Heart right ventricle (tissue), 16 donors: Measurements from ENCODE around the gene HECTD2. TPM values are rescaled to one million over a fixed set of nuclear protein-coding genes. Genes with fewer than 3 reads are reported as not detected.

ENCODE experiments used
- ATAC-seq, 8 donors: fragments of 200-7000 bp; cut with Tn5 transposase; one replicate each; pipeline ENCODE4 v1.9.1; 2020; ENCODE audit warnings: mild to moderate bottlenecking in 8 of 8, moderate library complexity in 8 of 8, moderate number of reproducible peaks in 1 of 8
- DNase-seq, 2 donors: peaks; one replicate each; pipeline ENCODE4 v3.0.0-alpha.2; 2020
- H3K27ac ChIP-seq, 10 donors: fragments of 200-600 bp; sonication (generic) in 2 of 10; one replicate each; pipeline versions ENCODE4 v1.5.0 to v1.8.0; 2020 to 2022; ENCODE audit warnings: mild to moderate bottlenecking in 3 of 10
- H3K27me3 ChIP-seq, 7 donors: fragments of 200-600 bp; one replicate each; pipeline ENCODE4 v1.8.0; 2021 to 2022; ENCODE audit warnings: mild to moderate bottlenecking in 2 of 7
- H3K36me3 ChIP-seq, 9 donors: fragments of 200-600 bp; sonication (generic) in 1 of 9; one replicate each; pipeline versions ENCODE4 v1.5.0 to v1.8.0; 2020 to 2022; ENCODE audit warnings: mild to moderate bottlenecking in 2 of 9
- H3K4me1 ChIP-seq, 9 donors: fragments of 200-600 bp; sonication (generic) in 1 of 9; one replicate each; pipeline versions ENCODE4 v1.5.0 to v1.8.0; 2020 to 2022; ENCODE audit warnings: mild to moderate bottlenecking in 4 of 9
- H3K4me3 ChIP-seq, 10 donors: fragments of 200-600 bp; sonication (generic) in 2 of 10; one replicate each; pipeline versions ENCODE4 v1.5.0 to v1.8.0; 2020 to 2022; ENCODE audit warnings: mild to moderate bottlenecking in 7 of 10, moderate library complexity in 2 of 10
- H3K9me3 ChIP-seq, 11 donors: fragments of 200-600 bp in 10 of 11; sonication (generic) in 2 of 11; one replicate each; pipeline versions ENCODE4 v1.5.0 to v1.8.0; 2013 to 2022; ENCODE audit warnings: mild to moderate bottlenecking in 2 of 11, control low read depth in 1 of 11, moderate library complexity in 1 of 11
- WGBS, 2 donors: extraction: QIAGEN DNeasy Blood & Tissue Kit; methylation state at CpG; one replicate each; pipeline ENCODE4 v1.1.7; 2013; ENCODE audit warnings: inconsistent platforms in 1 of 2; 5-methylcytosine and 5-hydroxymethylcytosine counted together
- intact Hi-C, 10 donors: fragments of 100-400 bp; cut with DNase I; formaldehyde crosslinking; loops; one replicate each; pipeline versions ENCODE4 v1.11.1 to v1.14.2; 2022
- polyA plus RNA-seq, 2 donors: library from polyadenylated mRNA; stranded (reverse); fragments of 200-250 nt; gene quantifications; one replicate each; pipeline ENCODE4 v1.2.3, GENCODE V29; 2013
- total RNA-seq, 10 donors: library from RNA; stranded (reverse); fragmentation: NEBNext Ultra II Directional in 3 of 10; extraction: Animal tissue kit (Norgen Biotek cat#: 25700) in 3 of 10; gene quantifications; one replicate each; pipeline versions ENCODE4 v1.2.1 to v1.2.4, GENCODE V29; 2021 to 2023
- TF ChIP-seq, protein P1 (sequence below), 9 donors: fragments of 200-600 bp; sonication (generic) in 2 of 9; IDR thresholded peaks; one replicate each; pipeline versions ENCODE4 v1.5.0 to v1.8.0; 2021 to 2022; ENCODE audit warnings: antibody characterized with exemption in 9 of 9, mild to moderate bottlenecking in 5 of 9, moderate library complexity in 1 of 9
- donor health status: Arrhythmogenic right ventricular cardiomyopathy.
- donor health status: ischemic (EF 13 %, LVEDD 7.1; RV severe dilation, severe dysfunction).
- donor health status: healthy with polysubstance abuse.
- donor health status: DM: no; HTN: yes; CAD: no.
- donor health status: DM: no; HTN: no; CAD: no.
- donor health status: ischemic (EF 25% LVEDD 6.9; RV normal size, moderate dysfunction).
- donor health status: ischemic (EF 25% LVEDD 5.7; RV mildly dilated, moderate dysfunction).
- donor health status: healthy.
- donor health status: DM: yes; HTN: yes; CAD: no.
- donor health status: Ischemic cardiomyopathy.
- donor health status: ischemic (EF 35%, LVEDD 5.7; RV mildly dilated, moderate dysfunction).
- donor health status: nonischemic (EF 11% LVEDD 7.7; RV severe dilation, severe dysfunction).
- donor health status: DM: yes; HTN: yes; CAD: no.
- donor health status: PGD.
- donor health status: ischemic (EF 29% LVEDD 5.4; RV normal size, mild dysfunction).
- donor health status: nonischemic (EF 23%, LVEDD 6.1; RV moderate dilation, normal function).

HECTD2 gene
- total and polyA plus RNA-seq, 12 donors, result 2.2 to 6.9 (median 5.2) TPM

DNA sequence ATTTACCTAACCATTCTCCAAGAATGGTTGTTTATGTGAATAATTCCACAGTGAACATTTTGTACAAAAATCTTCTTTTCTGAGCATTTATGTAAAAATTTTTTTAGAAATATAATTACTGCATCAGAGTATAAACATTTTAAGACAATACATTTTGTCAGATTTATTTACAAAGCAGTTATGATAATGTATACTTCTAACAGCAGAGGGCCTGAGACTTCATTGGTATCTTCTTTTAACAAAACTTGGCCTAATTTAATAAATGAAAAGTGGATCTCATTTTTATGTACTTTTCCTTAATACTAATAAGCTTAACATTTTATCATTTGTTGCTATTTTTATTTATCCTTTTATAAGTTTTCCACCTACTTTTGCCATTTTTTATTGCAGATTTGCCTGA lies 69.4 kb downstream of the HECTD2 start:
- no peak for DNase-seq
- peaks cover 0 to 43% (median 0%) of the 10 kb centered on the region in 9 donors for H3K36me3 ChIP-seq
- no peak for ATAC-seq
- no peaks in the 10 kb centered on the region for H3K27me3 ChIP-seq
- no peaks in the 10 kb centered on the region for H3K9me3 ChIP-seq
- intact Hi-C loops, result no loop called here
- no peaks in the 10 kb centered on the region for H3K4me1 ChIP-seq
- H3K4me3 ChIP-seq, result no peak overlapping the region
- no peak overlapping the region for H3K27ac ChIP-seq
- TF ChIP-seq, protein P1, sequence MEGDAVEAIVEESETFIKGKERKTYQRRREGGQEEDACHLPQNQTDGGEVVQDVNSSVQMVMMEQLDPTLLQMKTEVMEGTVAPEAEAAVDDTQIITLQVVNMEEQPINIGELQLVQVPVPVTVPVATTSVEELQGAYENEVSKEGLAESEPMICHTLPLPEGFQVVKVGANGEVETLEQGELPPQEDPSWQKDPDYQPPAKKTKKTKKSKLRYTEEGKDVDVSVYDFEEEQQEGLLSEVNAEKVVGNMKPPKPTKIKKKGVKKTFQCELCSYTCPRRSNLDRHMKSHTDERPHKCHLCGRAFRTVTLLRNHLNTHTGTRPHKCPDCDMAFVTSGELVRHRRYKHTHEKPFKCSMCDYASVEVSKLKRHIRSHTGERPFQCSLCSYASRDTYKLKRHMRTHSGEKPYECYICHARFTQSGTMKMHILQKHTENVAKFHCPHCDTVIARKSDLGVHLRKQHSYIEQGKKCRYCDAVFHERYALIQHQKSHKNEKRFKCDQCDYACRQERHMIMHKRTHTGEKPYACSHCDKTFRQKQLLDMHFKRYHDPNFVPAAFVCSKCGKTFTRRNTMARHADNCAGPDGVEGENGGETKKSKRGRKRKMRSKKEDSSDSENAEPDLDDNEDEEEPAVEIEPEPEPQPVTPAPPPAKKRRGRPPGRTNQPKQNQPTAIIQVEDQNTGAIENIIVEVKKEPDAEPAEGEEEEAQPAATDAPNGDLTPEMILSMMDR (IDR thresholded peaks at IDR 0.05), result no peak

DNA sequence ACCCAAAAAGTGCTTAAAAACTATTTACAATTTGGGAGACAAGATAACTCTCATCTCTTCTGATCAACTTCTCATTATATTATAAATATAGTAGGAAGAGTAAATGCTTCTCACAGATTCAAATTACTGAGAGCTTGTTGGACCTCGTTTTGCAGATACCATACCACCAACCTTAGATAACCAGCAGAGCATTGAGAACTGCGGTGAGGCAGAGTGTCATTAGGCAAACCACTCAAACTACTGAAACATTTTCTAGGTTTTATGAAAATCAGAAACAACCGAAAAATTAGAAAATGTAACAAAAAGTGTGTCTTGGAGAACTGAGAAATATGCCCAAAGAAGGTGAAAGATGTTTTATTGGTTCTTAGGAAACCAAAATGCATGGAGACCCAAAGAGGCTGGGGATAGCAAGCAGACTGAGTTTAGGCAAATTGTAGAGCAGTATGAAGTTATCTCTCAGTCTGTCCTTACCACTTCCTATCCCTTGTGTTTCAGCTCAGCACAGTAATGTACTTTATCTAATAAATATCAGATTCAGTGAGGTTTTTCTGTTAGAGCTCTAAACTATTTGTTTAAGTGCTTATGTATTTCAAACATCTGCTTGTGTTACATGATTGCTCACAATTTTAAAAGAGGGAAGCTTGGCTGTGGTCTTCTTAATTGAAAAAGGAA lies 77.9 kb downstream of the HECTD2 start:
- Histone ChIP-seq H3K4me1 (no peaks in the 10 kb centered on the region), H3K27me3 (no peaks in the 10 kb centered on the region), H3K36me3 (peaks cover 0 to 57% (median 5%) of the 10 kb centered on the region in 9 donors), H3K9me3 (no peaks in the 10 kb centered on the region), H3K4me3 (no peak overlapping the region), H3K27ac (no peak overlapping the region)
- TF ChIP-seq, protein P1 (IDR thresholded peaks at IDR 0.05), result no peak
- WGBS, 2 donors, result 85 to 88% methylated on average over 3 of the region's 3 CpGs
- ATAC-seq (no peak), DNase-seq (no peak)
- intact Hi-C loops, result loop anchor here in 1 of 10 donors (2.0 kb wide), 1 partner anchor 149 kb away; no protein-coding TSS in a partner anchor

DNA sequence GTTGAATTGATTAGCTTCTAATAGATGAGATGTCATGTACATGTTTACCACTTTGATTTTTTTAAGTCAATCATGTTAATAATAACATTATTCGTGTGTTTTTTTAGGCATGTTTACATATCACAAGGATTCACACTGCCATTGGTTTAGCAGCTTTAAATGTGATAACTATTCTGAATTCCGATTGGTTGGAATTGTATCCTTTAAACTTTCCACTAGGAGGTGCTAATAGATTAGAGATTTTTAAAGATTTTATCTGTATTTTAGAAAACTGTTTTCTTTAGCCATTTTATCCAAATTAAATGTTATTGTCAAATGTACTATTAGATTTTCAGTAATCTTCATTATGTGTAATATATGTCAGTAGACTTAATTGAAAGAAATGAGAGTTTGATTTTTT lies 83.2 kb downstream of the HECTD2 start:
- DNase-seq, result no peak
- TF ChIP-seq, protein P1 (IDR thresholded peaks at IDR 0.05), result peak in 8 of 9 donors; percentile 35 to 72 (median 55)
- no peak overlapping the region for H3K27ac ChIP-seq
- no peaks in the 10 kb centered on the region for H3K9me3 ChIP-seq
- peaks cover 0 to 10% (median 0%) of the 10 kb centered on the region in 9 donors for H3K36me3 ChIP-seq
- H3K4me3 ChIP-seq, result no peak overlapping the region
- no peaks in the 10 kb centered on the region for H3K4me1 ChIP-seq
- ATAC-seq, result no peak
- H3K27me3 ChIP-seq, result no peaks in the 10 kb centered on the region
- intact Hi-C loops, result loop anchor here in 9 of 10 donors (1.0 to 10.0 kb wide), 9 partner anchors 51 to 421 kb away; no protein-coding TSS in a partner anchor
- 33 to 56% methylated on average over 2 of the region's 2 CpGs for WGBS, 2 donors

DNA sequence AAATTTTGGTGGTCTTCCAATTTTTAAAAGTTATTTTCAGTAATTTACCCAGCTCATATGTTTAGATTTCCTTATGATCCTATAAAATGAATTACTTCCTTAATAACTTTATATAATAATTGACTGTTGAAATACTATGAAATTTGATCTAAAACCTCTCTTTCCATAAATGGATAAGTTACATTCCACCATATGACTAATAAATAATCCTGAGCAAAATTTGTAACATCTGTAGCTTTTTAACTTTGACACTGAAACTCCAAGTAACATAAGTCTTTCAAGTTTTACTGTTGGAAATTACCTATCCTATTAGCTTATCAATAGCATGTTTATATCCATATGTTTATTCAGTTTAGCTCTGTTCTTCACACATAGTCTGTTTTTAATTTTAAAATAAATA lies 85.3 kb downstream of the HECTD2 start:
- intact Hi-C loops, result loop anchor here in 9 of 10 donors (2.0 to 10.0 kb wide), 6 partner anchors 49 to 419 kb away; no protein-coding TSS in a partner anchor
- Histone ChIP-seq H3K4me3 (no peak overlapping the region), H3K9me3 (no peaks in the 10 kb centered on the region), H3K36me3 (peaks cover 0 to 26% (median 5%) of the 10 kb centered on the region in 9 donors), H3K4me1 (no peaks in the 10 kb centered on the region), H3K27me3 (no peaks in the 10 kb centered on the region), H3K27ac (no peak overlapping the region)
- DNase-seq (no peak), ATAC-seq (no peak)
- TF ChIP-seq, protein P1 (IDR thresholded peaks at IDR 0.05), result no peak
